GM19468 (cell line): ENCODE results near the gene SIGMAR1.

Source experiments
- ATAC-seq: cut with Tn5 transposase; IDR thresholded peaks from one replicate; pipeline ENCODE4 v1.9.1; 2021; ENCODE audit warnings: mild to moderate bottlenecking, moderate library complexity, moderate number of reproducible peaks; ENCODE audit not compliant: unreplicated experiment; ENCODE audit errors: extremely low read depth

Gene SIGMAR1

DNA sequence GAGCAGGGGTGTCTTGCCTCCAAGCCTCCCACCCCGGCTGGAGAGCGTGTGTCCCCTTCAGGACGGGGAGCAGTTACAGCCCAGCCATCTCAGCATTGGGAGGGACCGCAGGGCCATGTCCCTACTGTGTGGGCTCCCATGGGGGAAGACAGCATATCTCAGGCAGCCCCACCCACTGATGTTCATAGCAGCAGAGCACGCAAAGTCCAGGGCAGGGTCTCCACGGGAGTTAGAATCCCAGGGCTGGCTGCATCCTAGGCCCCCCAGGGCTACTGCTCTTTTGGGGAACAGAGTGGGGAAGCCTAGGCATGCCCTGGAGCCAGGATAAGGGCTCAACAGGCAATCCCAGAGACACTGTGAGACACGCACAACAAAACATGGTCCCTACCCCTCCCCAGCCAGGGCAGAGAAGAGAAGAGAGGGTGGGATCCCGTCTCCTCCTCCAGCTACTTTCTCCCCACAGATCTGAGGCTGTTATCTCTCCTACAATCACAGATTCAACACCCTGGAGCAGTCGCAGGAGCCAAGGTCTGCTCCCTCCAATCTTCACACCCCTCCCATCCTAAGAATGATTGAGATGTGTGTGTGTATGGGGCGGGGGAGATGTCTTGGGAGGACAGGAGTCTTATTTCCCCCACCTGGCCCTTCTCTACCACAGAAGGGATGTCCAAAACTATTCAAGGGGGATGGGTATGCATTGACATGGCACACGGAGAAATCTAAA, 51.5 kb downstream of the SIGMAR1 start:
- ATAC-seq, result no peak

DNA sequence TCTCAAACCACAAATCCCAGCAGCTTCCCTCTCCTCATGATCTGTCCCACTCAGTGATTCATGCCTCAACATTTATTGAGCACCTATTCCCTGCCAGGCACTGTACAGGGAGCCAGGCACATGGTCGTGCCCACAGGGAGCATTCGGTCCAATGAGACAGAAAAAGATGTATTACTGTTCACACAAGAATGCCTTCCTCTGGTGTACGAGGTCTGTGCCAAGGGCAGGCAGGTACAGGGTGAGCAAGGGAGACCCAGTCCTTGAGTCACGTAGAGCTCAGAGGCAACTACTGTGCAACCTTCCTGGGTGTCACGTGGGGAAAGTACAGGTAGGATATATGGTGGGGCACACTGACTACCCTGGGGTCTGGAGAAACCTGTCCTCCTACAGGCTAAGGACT, 52.6 kb downstream of the SIGMAR1 start:
- ATAC-seq, result no peak
